Measurements from ENCODE around the gene SLC6A2. TPM values are rescaled to one million over a fixed set of nuclear protein-coding genes. Genes with fewer than 3 reads are reported as not detected.

Gene SLC6A2
- total RNA-seq, 3 donors from 2014 or later (not counting 1 experiment from before 2014, with no cell fraction given) = not detected

DNA sequence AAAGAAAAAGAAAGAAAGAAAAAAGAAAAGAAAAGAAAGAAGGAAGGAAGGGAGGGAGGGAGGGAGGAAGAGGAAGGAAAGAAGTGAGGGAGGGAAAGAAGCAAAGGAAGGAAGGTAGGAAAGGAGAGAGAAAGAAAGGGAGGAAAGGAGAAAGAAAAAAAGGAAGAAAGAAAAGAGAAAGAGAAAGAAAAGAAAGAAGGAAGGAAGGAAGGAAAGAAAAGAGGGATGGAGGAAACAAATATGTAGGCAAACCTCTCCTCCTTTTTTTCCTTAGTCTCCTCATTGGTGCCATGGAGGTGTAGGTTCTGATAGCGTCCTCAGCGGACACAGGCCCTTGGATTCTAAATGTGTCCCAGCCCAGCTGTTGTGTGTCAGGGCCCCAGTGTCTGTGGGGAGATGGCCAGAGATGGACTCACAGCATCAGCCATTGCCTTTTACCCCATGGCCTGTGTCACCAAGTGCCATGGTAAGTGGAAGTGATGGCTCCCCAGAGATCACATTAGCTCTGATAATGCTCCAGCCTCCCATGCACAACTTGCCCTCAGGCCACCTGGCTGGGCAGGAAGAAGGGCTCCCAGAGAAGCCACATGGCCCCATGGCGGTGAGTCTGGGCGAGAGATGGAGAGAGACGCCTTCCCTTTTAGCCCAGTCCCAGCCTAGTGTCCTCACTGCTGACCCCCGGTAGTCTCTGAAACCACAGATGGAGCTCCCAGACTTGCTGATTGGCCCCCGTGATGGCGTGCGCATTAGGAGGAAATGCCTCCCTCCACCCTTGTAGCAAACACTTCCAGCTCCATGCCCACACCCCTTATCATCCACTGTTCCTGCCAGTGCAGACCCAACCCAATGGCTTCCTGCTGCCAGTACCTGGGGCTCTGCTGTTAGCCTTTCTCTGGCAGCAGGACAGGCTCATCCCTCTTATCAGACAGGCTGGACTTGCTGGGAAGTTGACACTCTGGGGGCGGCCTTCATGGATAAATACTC is 3.7 kb upstream of the SLC6A2 start:
- WGBS (ENCODE audit: insufficient coverage) = 82% methylated on average over 10 of the region's 10 CpGs
- Mint-ChIP-seq H3K27ac (no peak overlapping the region), H3K4me3 (no peak overlapping the region), H3K4me1 (no peaks in the 10 kb centered on the region), H3K27me3 (ENCODE audit: low read depth in 2 of 2) (peaks cover 17 to 28% of the 10 kb centered on the region in 2 donors), H3K9me3 (no peaks in the 10 kb centered on the region), H3K36me3 (no peaks in the 10 kb centered on the region)
- no peaks in the 10 kb centered on the region for H3K36me3 ChIP-seq (ENCODE audit: control insufficient read depth, insufficient read depth, low read length)
- TF ChIP-seq, protein P1, sequence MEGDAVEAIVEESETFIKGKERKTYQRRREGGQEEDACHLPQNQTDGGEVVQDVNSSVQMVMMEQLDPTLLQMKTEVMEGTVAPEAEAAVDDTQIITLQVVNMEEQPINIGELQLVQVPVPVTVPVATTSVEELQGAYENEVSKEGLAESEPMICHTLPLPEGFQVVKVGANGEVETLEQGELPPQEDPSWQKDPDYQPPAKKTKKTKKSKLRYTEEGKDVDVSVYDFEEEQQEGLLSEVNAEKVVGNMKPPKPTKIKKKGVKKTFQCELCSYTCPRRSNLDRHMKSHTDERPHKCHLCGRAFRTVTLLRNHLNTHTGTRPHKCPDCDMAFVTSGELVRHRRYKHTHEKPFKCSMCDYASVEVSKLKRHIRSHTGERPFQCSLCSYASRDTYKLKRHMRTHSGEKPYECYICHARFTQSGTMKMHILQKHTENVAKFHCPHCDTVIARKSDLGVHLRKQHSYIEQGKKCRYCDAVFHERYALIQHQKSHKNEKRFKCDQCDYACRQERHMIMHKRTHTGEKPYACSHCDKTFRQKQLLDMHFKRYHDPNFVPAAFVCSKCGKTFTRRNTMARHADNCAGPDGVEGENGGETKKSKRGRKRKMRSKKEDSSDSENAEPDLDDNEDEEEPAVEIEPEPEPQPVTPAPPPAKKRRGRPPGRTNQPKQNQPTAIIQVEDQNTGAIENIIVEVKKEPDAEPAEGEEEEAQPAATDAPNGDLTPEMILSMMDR (IDR thresholded peaks at IDR 0.05) = no peak
- H3K4me3 ChIP-seq (ENCODE audit: low read length) = no peak overlapping the region
- intact Hi-C loops (cut with micrococcal nuclease) = no loop called here
- ATAC-seq (no peak), DNase-seq (no peak)
- H3K27ac ChIP-seq (ENCODE audit: low read length) = no peak overlapping the region
- no peaks in the 10 kb centered on the region for H3K4me1 ChIP-seq (ENCODE audit: control insufficient read depth, insufficient read depth, low read length)
- no peaks in the 10 kb centered on the region for H3K9me3 ChIP-seq (ENCODE audit: control insufficient read depth, insufficient read depth, low read length)
- H3K27me3 ChIP-seq (ENCODE audit: control insufficient read depth, insufficient read depth, low read length) = peaks cover 3% of the 10 kb centered on the region

DNA sequence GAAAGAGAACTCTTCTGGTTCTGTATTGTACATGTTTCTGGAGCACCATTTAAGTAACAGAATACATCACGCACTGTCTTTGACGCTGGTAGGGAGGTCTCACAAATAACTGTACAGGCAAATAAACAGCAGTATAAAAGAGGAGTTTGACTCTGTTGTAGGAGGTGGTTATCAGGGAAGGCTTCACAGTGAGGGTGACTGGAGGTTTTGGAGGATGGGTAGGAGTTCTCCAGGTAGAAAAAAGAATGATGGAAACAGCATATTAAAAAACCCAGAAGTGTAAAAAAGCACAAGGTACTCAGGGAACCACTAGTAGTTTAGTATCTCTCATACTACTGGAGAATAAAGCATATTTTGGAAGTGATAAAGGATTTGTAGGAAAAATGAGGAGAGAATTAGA is 2.7 kb upstream of the SLC6A2 start:
- TF ChIP-seq, protein P1 (IDR thresholded peaks at IDR 0.05) = no peak
- Histone ChIP-seq H3K4me3 (ENCODE audit: low read length) (no peak overlapping the region), H3K4me1 (ENCODE audit: control insufficient read depth, insufficient read depth, low read length) (no peaks in the 10 kb centered on the region), H3K9me3 (ENCODE audit: control insufficient read depth, insufficient read depth, low read length) (no peaks in the 10 kb centered on the region), H3K27me3 (ENCODE audit: control insufficient read depth, insufficient read depth, low read length) (peaks cover 3% of the 10 kb centered on the region), H3K27ac (ENCODE audit: low read length) (no peak overlapping the region), H3K36me3 (ENCODE audit: control insufficient read depth, insufficient read depth, low read length) (no peaks in the 10 kb centered on the region)
- Mint-ChIP-seq H3K27me3 (ENCODE audit: low read depth in 2 of 2) (peaks cover 18 to 25% of the 10 kb centered on the region in 2 donors), H3K4me3 (no peak overlapping the region), H3K27ac (no peak overlapping the region), H3K36me3 (no peaks in the 10 kb centered on the region), H3K4me1 (no peaks in the 10 kb centered on the region), H3K9me3 (no peaks in the 10 kb centered on the region)
- intact Hi-C loops (cut with micrococcal nuclease) = no loop called here
- DNase-seq (no peak), ATAC-seq (no peak)
- 96% methylated on average over 2 of the region's 2 CpGs for WGBS (ENCODE audit: insufficient coverage)

DNA sequence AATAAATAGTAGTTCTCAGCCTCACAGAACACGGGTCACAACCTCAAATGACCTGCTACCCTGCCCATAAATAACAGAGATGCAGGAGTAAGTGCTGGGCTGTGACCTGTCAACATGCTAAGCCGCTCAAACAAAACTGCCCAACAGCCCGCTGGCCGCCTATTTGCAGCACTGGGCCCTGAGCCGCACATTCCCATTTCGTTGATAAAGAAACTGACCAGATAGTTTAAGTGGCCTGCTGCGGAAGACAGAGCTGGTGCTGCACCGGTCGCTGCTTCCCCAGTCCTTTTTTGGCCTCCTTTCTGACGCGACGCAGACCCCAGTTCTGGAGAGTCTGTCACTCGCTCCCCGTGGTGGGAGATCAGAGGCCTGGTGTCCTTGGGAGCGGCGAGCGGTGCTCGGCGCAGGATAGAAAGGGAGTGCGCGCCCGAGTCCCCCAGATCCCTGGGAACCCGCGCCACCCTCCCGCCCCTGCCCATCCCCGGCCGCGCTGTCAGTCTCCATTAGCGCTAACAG is 349 bp upstream of the SLC6A2 start:
- intact Hi-C loops (cut with micrococcal nuclease) = no loop called here
- no peak overlapping the region for H3K4me3 Mint-ChIP-seq

More for the DNA sequence above, 349 bp upstream of the SLC6A2 start:
- Mint-ChIP-seq H3K9me3 (no peaks in the 10 kb centered on the region), H3K36me3 (no peaks in the 10 kb centered on the region), H3K27me3 (ENCODE audit: low read depth in 2 of 2) (peaks cover 13 to 15% of the 10 kb centered on the region in 2 donors), H3K4me1 (no peaks in the 10 kb centered on the region), H3K27ac (no peak overlapping the region)
- Histone ChIP-seq H3K4me3 (ENCODE audit: low read length) (no peak overlapping the region), H3K27ac (ENCODE audit: low read length) (no peak overlapping the region), H3K27me3 (ENCODE audit: control insufficient read depth, insufficient read depth, low read length) (peaks cover 3% of the 10 kb centered on the region), H3K9me3 (ENCODE audit: control insufficient read depth, insufficient read depth, low read length) (no peaks in the 10 kb centered on the region), H3K4me1 (ENCODE audit: control insufficient read depth, insufficient read depth, low read length) (no peaks in the 10 kb centered on the region), H3K36me3 (ENCODE audit: control insufficient read depth, insufficient read depth, low read length) (no peaks in the 10 kb centered on the region)
- TF ChIP-seq, protein P1 (IDR thresholded peaks at IDR 0.05) = no peak
- no peak for ATAC-seq
- WGBS (ENCODE audit: insufficient coverage) = 15% methylated on average over 29 of the region's 29 CpGs
- no peak for DNase-seq
